GM18526 (cell line): ENCODE data around the gene GALC.

ENCODE experiments used
- POLR2A ChIP-seq: IDR thresholded peaks from 3 replicates; pipeline ENCODE4 v1.6.1; 2011; ENCODE audit not compliant: insufficient read length; ENCODE audit errors: extremely low read depth

Gene GALC

DNA sequence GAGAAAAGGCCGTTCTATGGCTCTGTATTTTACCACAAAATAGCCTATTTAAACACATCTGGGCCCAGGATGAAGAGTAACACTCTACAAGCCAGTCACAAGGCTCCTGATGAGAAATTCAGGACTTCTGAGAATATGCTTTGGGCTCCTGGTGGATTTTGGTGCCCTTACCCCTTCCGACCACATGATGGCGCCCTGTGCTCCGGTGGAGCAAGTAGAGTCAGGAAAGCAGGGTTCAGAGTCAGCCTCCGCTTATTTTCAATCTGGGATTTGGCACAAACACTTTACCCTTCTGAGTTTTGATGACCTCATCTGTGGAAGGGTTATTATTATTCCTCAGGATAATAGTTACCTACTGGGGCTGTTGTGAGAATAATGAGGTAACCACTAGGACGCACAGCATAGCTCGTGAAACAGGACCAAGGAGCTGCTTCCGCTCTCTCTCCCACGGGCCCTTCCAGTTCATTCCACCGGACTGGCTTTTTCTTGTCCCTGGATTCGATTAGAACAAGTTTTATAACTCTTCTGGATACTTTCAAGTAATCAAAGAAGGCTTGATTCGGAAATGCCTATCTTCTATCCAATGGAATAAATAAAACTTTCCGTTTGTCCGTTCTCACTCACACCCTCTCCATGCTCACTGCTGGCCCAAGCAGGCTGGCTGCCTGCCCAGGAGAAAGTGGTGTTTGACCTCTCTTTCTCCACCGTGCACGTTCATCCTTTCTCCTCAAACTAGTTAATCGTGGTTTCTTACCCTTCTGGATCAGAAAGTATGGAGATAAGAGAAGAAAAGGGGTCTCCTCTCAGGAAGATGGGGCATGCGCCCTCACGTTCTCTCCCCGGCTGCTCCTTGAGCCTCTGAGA is 104.6 kb downstream of the GALC start:
- TF ChIP-seq POLR2A, result no peak

DNA sequence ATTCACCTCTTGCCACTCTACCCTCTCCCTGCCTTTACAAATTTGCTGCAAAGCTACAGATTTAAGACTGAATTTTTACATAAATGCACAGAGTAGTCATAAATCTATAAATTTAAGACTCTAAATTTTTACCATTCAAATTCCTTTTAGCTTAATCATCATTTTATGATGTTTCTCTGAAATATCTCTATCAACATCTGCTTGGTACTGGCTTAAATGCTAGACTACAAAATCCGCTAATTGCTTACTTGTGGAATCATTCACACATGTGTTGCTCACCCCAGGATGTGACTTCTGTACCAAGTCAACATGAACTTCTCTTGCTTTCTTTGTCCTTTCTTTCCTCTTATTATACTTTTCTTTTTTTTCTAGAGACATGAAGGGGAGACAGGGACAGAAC is 109.2 kb downstream of the GALC start:
- TF ChIP-seq POLR2A, result no peak
